Activated CD8-positive, alpha-beta memory T cell treated with anti-CD3 and anti-CD28 coated beads, Interleukin-2, amount 50 U/mL, for 48 hours (primary cell): ENCODE data around the gene PCSK2.

Source experiments
- DNase-seq: peaks from one replicate; pipeline ENCODE4 v3.0.0-alpha.2; 2020

The PCSK2 gene

GRCh38 chr20:17403461-17403860 is 176.6 kb downstream of the PCSK2 start:
- DNase-seq = no peak

GRCh38 chr20:17406051-17406590 is 179.3 kb downstream of the PCSK2 start:
- DNase-seq = no peak

DNA sequence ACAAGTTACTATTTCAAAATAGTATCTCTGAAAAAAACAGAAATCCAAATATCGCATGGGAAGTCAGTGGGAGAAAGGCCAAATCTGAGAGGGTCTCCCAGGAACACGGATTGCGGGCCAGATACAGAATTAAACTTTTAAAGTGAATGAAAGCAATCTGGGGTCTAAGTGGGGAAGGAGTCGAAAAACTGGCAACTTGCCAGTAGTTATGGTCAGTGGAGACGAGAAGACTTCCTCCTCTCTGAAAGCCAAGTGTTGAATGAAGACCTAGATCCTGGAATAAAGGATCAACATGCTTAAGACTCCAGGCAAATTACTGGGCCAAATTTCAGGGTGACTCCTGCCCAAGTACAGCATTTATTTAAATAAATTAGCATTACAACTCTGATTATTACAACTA is 180.7 kb downstream of the PCSK2 start:
- no peak for DNase-seq

GRCh38 chr20:17417225-17417624 is 190.4 kb downstream of the PCSK2 start:
- DNase-seq = no peak

- DNase-seq = no peak
Observed at GRCh38 chr20:17418737-17419136, 191.9 kb downstream of the PCSK2 start.

GRCh38 chr20:17419479-17420041 is 192.7 kb downstream of the PCSK2 start:
- DNase-seq = no peak

- DNase-seq = no peak
Observed at GRCh38 chr20:17421493-17421892, 194.7 kb downstream of the PCSK2 start.

GRCh38 chr20:17423782-17424181 is 196.9 kb downstream of the PCSK2 start:
- no peak for DNase-seq

- no peak for DNase-seq
Observed at GRCh38 chr20:17427638-17428037, 200.8 kb downstream of the PCSK2 start.

DNA sequence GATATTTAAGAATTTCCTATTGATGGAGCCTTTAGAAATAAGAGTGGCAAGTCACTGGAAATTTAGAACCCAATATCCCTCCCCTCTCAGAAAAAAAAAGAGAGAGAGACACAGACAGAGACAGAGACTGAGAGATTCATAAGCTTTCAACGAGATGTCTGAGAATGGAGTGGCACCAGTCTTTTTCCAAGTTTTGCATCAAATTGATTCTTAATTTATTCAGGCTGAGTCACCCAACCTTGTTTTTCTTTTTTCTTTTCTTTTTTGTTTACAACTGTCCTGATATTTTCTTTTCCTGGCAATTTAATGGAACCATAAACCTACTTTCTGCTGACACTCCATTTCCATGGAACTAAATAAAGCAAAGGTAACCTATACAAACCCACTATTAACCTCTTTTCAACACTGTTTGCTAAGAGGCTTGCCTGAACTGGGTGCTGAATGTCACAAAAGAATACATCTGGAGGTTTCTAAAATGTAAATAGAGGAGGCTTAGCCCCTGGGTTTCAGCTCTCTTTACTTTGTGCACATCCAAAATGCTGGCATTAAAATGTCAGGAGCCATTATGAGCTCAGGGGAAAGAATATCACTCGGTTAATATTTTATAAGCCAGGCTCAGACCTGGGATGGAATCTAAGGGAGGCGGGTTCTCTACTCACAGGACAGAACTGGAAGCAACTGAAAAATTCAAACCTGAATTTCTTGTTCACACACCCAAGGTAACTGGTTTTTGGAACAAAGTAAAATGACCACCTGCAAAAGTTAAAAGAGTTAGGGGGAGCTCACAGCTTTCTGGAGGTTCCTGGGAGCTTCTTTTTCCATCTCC is 203.5 kb downstream of the PCSK2 start:
- no peak for DNase-seq

DNA sequence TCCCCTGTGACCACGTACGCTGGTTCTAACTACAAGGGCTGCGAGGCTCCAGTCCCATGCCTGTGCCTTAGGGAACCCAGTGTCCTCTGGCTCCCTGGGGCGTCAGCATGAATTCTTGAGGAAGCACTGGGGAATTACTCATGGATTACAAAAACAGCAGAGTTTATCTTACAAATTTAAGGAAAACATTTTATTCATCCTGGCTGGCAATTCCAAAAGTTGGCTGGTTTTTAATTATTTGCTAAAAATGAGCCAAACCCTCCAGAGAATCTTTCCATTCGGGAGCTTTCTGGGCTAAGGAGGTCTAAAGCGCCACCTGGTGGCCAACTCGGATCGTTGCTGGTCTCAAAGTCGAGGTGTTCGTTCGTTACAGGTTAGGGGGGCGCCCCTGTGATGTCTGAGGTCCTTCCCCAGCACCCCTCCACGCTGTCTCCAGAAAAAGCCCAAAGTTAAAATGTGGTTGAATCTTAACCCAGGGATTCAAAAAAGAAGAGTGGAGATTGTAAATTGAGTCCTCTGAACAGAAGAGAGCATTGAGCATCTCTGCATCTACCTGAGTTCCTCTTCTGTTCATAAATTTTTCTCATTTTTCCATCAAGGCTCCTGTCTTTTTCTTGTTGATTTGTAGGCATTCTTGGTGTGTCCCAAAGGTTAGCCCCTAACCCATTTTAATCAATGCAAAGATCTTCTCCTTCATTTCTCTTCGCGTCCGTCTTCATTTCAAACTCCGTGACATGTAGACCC is 205.0 kb downstream of the PCSK2 start:
- peak; percentile 84 for DNase-seq

GRCh38 chr20:17436664-17437063 is 209.8 kb downstream of the PCSK2 start:
- no peak for DNase-seq

- no peak for DNase-seq
Observed at GRCh38 chr20:17437251-17437650, 210.4 kb downstream of the PCSK2 start.

- no peak for DNase-seq
Observed at GRCh38 chr20:17438436-17439039, 211.7 kb downstream of the PCSK2 start.

- no peak for DNase-seq
Observed at GRCh38 chr20:17439616-17440296, 212.9 kb downstream of the PCSK2 start.

DNA sequence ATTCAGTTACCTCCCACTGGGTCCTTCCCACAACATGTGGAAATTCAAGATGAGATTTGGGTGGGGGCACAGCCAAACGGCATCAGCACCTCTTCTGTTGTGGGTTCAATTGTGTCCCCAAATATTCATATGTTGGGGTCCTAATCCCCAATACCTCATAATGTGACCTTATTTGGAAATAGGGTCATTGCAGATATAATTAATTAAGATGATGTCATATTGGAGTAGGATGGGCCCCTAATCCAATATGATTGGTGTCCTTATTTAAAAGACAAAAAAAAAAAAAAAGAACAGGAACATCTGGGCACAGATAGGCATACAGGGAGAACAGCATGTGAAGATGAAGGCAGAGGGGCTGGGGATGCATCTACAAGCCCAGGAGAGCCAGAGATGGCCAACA is 214.9 kb downstream of the PCSK2 start:
- no peak for DNase-seq

DNA sequence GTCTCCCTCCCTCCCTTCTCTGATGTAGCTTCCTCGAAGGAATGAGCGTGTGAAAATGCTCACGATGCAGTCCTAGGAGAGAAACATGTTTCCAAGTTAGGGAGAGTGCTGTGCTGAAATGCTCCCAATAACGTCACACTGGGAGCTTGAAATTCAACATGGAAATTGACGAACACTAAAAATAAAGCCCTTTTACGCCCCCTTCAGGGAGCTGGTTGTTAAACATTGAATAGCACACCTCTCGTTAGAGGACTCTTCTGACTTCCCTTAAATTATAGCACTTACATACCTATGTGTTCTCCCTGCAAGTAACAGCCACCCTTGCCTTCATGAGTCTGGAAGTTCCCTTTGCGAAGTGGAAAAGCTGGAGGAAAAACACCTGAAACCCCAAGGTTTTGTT is 215.7 kb downstream of the PCSK2 start:
- no peak for DNase-seq

DNA sequence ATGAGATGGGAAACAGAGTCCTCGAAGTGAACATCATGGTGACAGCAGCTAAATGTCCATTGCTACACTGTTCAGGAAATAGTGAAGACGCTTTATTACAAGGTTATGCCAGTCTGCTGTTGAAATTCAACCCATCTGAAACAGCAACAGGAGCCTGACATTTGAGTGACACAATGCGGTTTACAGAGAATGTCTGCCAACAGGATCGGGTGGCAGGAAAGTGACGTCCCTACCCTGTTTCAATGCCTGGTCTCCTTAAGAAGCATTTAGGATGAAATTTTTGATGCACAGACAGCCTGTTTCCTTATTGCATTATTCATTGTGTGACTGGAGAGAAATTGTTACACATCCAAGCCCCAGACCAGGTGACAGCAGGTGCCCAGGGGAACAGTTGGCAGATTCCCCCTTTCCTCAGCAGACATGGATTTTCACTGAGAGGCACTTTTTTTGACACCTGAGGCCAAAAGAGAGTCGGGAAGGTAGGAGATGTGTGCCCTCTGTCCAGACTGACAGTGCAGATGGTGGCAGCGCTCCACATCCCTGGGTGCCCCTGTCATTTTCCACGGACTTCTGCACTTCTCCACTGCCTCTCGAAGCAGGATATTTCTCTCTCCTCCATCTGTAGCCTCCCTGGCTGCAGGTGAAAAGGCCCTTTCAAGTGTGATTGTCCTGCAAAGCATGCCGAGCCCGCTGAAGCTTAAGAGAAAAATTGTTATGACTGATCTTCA is 216.5 kb downstream of the PCSK2 start:
- no peak for DNase-seq

GRCh38 chr20:17444091-17444490 is 217.3 kb downstream of the PCSK2 start:
- no peak for DNase-seq

DNA sequence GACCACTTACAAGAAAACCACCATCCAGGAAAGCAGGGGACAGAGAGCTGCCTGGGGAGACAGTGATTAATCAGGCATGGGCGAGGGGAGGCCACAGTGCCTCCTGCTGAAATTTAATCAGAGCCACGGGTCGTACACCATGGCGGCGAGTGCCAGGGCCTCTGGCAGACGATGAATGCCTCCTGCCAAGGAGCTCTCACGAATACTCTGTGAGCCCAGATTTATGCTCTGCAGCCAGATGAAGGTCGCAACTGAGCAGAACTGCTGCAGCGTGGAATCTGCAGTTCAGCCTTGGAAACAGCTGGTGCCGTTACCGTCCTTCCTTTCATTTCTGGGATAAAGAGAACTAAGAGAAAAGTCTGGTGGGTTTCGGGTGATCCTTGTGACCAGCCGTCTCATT is 218.7 kb downstream of the PCSK2 start:
- no peak for DNase-seq

DNA sequence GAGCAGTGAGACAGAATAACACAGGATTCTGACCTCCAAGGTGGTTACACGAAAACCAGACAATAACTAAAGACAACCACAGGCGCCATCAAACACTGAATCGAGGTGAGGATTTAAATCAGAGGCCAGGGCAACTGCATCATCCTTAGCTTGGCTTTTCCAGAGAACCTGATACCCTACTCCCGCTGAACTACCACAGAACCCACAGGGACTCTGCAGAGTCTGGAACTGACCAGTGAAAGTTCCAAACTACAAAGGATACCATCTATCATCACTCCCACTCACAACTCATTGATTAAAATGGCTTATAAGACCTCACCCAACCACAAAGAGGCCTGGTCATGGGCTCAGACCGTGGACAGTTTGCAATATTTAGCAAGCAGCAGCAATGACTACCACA is 219.3 kb downstream of the PCSK2 start:
- DNase-seq = no peak

DNA sequence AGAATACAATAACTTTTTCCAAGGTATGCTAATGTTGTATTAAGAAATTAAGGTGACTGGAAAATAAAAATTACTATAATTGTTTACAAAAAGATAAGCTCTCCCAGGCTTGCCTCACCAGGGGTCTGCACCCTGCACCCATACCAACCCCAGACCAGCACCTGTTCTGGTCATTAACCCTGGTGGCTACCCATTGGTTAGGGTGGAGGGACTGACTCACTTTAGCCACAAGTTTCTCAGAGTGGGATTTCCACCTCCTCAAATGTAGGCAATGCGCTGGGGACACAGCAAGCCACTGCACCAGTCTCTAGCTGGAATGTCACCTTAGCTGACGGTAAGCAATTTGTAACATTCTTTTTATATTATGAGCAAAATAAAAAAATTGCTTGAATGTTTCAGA is 221.2 kb downstream of the PCSK2 start:
- no peak for DNase-seq
